ENCODE measurements around the gene NDNF. TPM values are rescaled to one million over a fixed set of nuclear protein-coding genes. Genes with fewer than 3 reads are reported as not detected.

The NDNF gene
- total RNA-seq, 1 donor from 2014 or later, result 0.34 TPM

DNA sequence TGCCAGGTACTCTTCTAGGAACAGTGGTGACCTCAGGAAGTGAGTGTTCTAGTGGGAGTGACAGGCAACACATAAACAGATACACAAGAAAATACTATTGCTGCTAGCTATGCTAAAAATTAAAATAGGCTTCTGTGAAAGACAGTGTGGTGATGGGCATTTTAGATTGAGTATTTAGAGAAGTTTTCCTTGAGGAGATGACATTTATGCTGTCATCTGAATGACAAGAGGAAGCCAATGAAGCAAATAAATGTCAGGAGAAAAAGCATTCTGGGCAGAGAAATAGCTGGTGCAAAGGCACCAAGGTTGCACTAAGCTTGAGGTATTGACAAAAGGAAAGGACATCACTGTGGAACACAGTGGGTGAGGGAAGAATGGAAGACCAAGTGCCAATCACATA lies 18.0 kb downstream of the NDNF start:
- H3K27me3 Mint-ChIP-seq, result peaks cover 42% of the 10 kb centered on the region
- H3K4me3 Mint-ChIP-seq (ENCODE audit: low read depth), result no peak overlapping the region
- no peak overlapping the region for H3K27ac Mint-ChIP-seq
- no peaks in the 10 kb centered on the region for H3K9me3 Mint-ChIP-seq (ENCODE audit: low read depth)
- no peak for DNase-seq (ENCODE audit: low spot score, unreplicated experiment)
- peaks cover 2% of the 10 kb centered on the region for H3K4me1 Mint-ChIP-seq (ENCODE audit: low read depth)
- no peaks in the 10 kb centered on the region for H3K36me3 Mint-ChIP-seq (ENCODE audit: insufficient read depth)
- TF ChIP-seq, protein P1, sequence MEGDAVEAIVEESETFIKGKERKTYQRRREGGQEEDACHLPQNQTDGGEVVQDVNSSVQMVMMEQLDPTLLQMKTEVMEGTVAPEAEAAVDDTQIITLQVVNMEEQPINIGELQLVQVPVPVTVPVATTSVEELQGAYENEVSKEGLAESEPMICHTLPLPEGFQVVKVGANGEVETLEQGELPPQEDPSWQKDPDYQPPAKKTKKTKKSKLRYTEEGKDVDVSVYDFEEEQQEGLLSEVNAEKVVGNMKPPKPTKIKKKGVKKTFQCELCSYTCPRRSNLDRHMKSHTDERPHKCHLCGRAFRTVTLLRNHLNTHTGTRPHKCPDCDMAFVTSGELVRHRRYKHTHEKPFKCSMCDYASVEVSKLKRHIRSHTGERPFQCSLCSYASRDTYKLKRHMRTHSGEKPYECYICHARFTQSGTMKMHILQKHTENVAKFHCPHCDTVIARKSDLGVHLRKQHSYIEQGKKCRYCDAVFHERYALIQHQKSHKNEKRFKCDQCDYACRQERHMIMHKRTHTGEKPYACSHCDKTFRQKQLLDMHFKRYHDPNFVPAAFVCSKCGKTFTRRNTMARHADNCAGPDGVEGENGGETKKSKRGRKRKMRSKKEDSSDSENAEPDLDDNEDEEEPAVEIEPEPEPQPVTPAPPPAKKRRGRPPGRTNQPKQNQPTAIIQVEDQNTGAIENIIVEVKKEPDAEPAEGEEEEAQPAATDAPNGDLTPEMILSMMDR (IDR thresholded peaks at IDR 0.05; ENCODE audit: unreplicated experiment), result no peak

DNA sequence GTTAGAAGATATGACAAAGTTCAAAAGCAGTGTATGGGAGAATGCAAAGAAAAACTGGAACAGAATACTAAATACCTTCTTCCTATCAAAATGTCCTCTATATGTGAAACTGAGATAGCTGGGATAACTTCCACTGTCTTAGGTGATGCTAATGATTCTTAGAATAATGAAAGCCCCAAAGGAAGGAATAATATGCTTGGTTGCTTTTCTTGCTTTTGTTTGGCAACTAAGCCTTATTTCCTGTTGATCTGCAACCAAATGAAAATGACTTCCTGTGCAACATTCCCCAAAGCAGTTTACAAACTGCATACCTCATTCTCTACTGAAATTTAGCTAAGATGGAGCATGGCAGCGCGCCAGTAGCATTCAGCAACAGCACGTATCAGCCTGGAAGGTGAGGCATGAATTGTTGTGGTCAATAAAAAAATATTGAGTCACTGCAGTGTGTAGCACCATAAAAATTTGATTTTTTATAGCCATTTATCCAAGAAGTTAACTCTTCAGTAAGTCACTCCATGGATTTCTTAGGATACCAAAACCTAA lies 18.7 kb downstream of the NDNF start:
- TF ChIP-seq, protein P1 (IDR thresholded peaks at IDR 0.05; ENCODE audit: unreplicated experiment), result no peak
- no peaks in the 10 kb centered on the region for H3K9me3 Mint-ChIP-seq (ENCODE audit: low read depth)
- DNase-seq (ENCODE audit: low spot score, unreplicated experiment), result no peak
- peaks cover 2% of the 10 kb centered on the region for H3K4me1 Mint-ChIP-seq (ENCODE audit: low read depth)
- peaks cover 39% of the 10 kb centered on the region for H3K27me3 Mint-ChIP-seq
- no peak overlapping the region for H3K27ac Mint-ChIP-seq
- no peaks in the 10 kb centered on the region for H3K36me3 Mint-ChIP-seq (ENCODE audit: insufficient read depth)
- no peak overlapping the region for H3K4me3 Mint-ChIP-seq (ENCODE audit: low read depth)

DNA sequence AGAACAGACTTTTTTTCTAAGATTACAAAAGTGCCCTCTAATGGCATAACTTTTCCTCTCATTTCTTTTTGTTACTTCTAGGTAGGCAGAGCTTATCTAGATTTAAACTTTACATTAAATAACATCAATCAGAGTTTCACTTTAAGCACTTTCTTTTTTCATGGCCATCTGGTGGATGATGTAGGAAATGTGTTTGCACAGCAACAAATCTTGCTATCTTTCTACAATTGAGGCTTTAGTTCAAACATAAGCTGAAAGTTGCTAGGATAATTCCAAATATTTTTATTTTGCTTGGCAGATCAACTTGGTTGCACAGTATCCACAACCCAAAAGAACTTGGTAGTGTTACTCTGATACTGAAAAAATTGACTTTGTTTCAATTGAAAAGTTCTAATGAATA lies 22.0 kb downstream of the NDNF start:
- no peak for DNase-seq (ENCODE audit: low spot score, unreplicated experiment)
- TF ChIP-seq, protein P1 (IDR thresholded peaks at IDR 0.05; ENCODE audit: unreplicated experiment), result peak; percentile 41

DNA sequence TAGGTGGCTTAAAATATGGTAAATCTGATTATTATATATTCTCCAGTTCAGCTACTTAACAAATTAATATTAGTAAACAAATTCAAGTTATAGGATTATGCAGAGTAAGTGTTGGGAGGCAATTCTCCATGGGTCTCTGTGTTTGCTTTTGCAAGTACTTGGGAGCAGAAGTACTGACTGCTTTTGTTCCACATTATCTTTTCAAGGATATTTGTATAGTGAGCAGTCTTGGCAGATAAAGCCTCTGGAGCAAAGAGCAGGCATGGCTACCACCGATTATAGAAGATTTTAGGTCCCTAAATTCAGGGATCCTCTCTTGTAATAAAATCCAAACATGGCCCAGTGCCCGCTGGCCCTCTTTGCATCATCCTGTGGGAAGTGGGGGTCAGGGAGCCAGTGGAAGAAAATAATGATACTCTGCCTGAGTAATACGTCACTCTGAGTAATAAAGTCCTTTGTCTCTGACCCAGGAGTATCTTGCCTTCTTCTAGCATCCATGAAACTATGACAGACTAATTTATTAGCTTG lies 23.2 kb downstream of the NDNF start:
- Mint-ChIP-seq H3K36me3 (ENCODE audit: insufficient read depth) (no peaks in the 10 kb centered on the region), H3K27me3 (peaks cover 6% of the 10 kb centered on the region), H3K9me3 (ENCODE audit: low read depth) (no peaks in the 10 kb centered on the region), H3K4me3 (ENCODE audit: low read depth) (no peak overlapping the region), H3K4me1 (ENCODE audit: low read depth) (peaks cover 2% of the 10 kb centered on the region), H3K27ac (no peak overlapping the region)
- TF ChIP-seq, protein P1 (IDR thresholded peaks at IDR 0.05; ENCODE audit: unreplicated experiment), result no peak
- no peak for DNase-seq (ENCODE audit: low spot score, unreplicated experiment)

More for the DNA sequence above, 22.0 kb downstream of the NDNF start:
- H3K4me1 Mint-ChIP-seq (ENCODE audit: low read depth), result peaks cover 2% of the 10 kb centered on the region
- H3K9me3 Mint-ChIP-seq (ENCODE audit: low read depth), result no peaks in the 10 kb centered on the region
- no peaks in the 10 kb centered on the region for H3K36me3 Mint-ChIP-seq (ENCODE audit: insufficient read depth)
- H3K27me3 Mint-ChIP-seq, result peaks cover 12% of the 10 kb centered on the region
- no peak overlapping the region for H3K4me3 Mint-ChIP-seq (ENCODE audit: low read depth)
- no peak overlapping the region for H3K27ac Mint-ChIP-seq

DNA sequence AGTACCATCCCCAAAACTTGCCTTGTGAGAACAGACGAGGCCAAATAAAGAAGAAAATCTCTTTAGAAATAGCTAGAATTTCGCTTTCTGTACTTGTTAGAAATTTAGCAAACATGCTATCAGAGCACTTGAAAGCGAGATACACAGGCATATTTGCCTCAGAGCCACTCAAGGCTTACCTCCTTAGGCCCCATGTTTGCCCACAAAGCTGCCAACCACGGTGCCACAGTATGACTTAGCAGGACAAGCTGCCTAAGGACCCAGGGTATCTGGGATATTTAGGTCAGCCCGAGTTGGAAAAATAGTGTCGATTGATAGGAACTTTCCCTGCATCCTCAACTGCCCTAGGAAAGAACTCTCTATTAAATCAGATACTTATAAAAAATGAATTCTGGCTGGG lies 24.2 kb downstream of the NDNF start:
- Mint-ChIP-seq H3K27ac (no peak overlapping the region), H3K4me3 (ENCODE audit: low read depth) (no peak overlapping the region), H3K36me3 (ENCODE audit: insufficient read depth) (no peaks in the 10 kb centered on the region), H3K9me3 (ENCODE audit: low read depth) (no peaks in the 10 kb centered on the region), H3K27me3 (peaks cover 3% of the 10 kb centered on the region), H3K4me1 (ENCODE audit: low read depth) (peaks cover 2% of the 10 kb centered on the region)
- no peak for DNase-seq (ENCODE audit: low spot score, unreplicated experiment)
- TF ChIP-seq, protein P1 (IDR thresholded peaks at IDR 0.05; ENCODE audit: unreplicated experiment), result no peak

Data from progenitor cell of endocrine pancreas (in vitro differentiated cells).